ENCODE data around the gene FAM219A. TPM values are rescaled to one million over a fixed set of nuclear protein-coding genes. Genes with fewer than 3 reads are reported as not detected.

FAM219A gene
- polyA plus RNA-seq, 1 donor: 8.6 TPM

- Histone ChIP-seq H3K36me3 (ENCODE audit: control insufficient read depth, insufficient read depth, low read length) (no peaks in the 10 kb centered on the region), H3K4me1 (ENCODE audit: control insufficient read depth, insufficient read depth, low read length) (peaks cover 19% of the 10 kb centered on the region), H3K27me3 (ENCODE audit: control insufficient read depth, insufficient read depth, low read length) (peaks cover 7% of the 10 kb centered on the region), H3K9me3 (ENCODE audit: control insufficient read depth, low read depth, low read length) (no peaks in the 10 kb centered on the region), H3K4me3 (ENCODE audit: low read length) (no peak overlapping the region), H3K27ac (ENCODE audit: low read length) (no peak overlapping the region)
- WGBS (ENCODE audit: insufficient coverage, low lambda C conversion rate): no CpG with 5 or more reads among the region's 6 CpGs
- no peak for DNase-seq
Observed at GRCh38 chr9:34385561-34386230, 72.7 kb downstream of the FAM219A start.

GRCh38 chr9:34384368-34385165 is 73.8 kb downstream of the FAM219A start:
- DNase-seq: peak in 1 of 2 donors; percentile 37
- H3K4me1 ChIP-seq (ENCODE audit: control insufficient read depth, insufficient read depth, low read length): peaks cover 29% of the 10 kb centered on the region
- no peak overlapping the region for H3K4me3 ChIP-seq (ENCODE audit: low read length)
- H3K27me3 ChIP-seq (ENCODE audit: control insufficient read depth, insufficient read depth, low read length): peaks cover 9% of the 10 kb centered on the region
- 100% methylated on average over 1 of the region's 7 CpGs for WGBS (ENCODE audit: insufficient coverage, low lambda C conversion rate)
- H3K27ac ChIP-seq (ENCODE audit: low read length): no peak overlapping the region
- no peaks in the 10 kb centered on the region for H3K36me3 ChIP-seq (ENCODE audit: control insufficient read depth, insufficient read depth, low read length)
- H3K9me3 ChIP-seq (ENCODE audit: control insufficient read depth, low read depth, low read length): no peaks in the 10 kb centered on the region

- Histone ChIP-seq H3K36me3 (ENCODE audit: control insufficient read depth, insufficient read depth, low read length) (no peaks in the 10 kb centered on the region), H3K4me1 (ENCODE audit: control insufficient read depth, insufficient read depth, low read length) (peaks cover 30% of the 10 kb centered on the region), H3K9me3 (ENCODE audit: control insufficient read depth, low read depth, low read length) (no peaks in the 10 kb centered on the region), H3K4me3 (ENCODE audit: low read length) (no peak overlapping the region), H3K27ac (ENCODE audit: low read length) (no peak overlapping the region), H3K27me3 (ENCODE audit: control insufficient read depth, insufficient read depth, low read length) (peaks cover 13% of the 10 kb centered on the region)
- 83% methylated on average over 1 of the region's 4 CpGs for WGBS (ENCODE audit: insufficient coverage, low lambda C conversion rate)
- no peak for DNase-seq
Observed at GRCh38 chr9:34383904-34384303, 74.5 kb downstream of the FAM219A start.

GRCh38 chr9:34382879-34383278 is 75.5 kb downstream of the FAM219A start:
- H3K4me1 ChIP-seq (ENCODE audit: control insufficient read depth, insufficient read depth, low read length): peaks cover 30% of the 10 kb centered on the region
- H3K27ac ChIP-seq (ENCODE audit: low read length): no peak overlapping the region
- peaks cover 13% of the 10 kb centered on the region for H3K27me3 ChIP-seq (ENCODE audit: control insufficient read depth, insufficient read depth, low read length)
- H3K36me3 ChIP-seq (ENCODE audit: control insufficient read depth, insufficient read depth, low read length): no peaks in the 10 kb centered on the region
- no peak for DNase-seq
- no peaks in the 10 kb centered on the region for H3K9me3 ChIP-seq (ENCODE audit: control insufficient read depth, low read depth, low read length)
- no peak overlapping the region for H3K4me3 ChIP-seq (ENCODE audit: low read length)
- 100% methylated on average over 1 of the region's 3 CpGs for WGBS (ENCODE audit: insufficient coverage, low lambda C conversion rate)

- no peaks in the 10 kb centered on the region for H3K9me3 ChIP-seq (ENCODE audit: control insufficient read depth, low read depth, low read length)
- H3K4me3 ChIP-seq (ENCODE audit: low read length): no peak overlapping the region
- no peak for DNase-seq
- peaks cover 13% of the 10 kb centered on the region for H3K27me3 ChIP-seq (ENCODE audit: control insufficient read depth, insufficient read depth, low read length)
- no CpG with 5 or more reads among the region's 5 CpGs for WGBS (ENCODE audit: insufficient coverage, low lambda C conversion rate)
- no peaks in the 10 kb centered on the region for H3K36me3 ChIP-seq (ENCODE audit: control insufficient read depth, insufficient read depth, low read length)
- peaks cover 30% of the 10 kb centered on the region for H3K4me1 ChIP-seq (ENCODE audit: control insufficient read depth, insufficient read depth, low read length)
- no peak overlapping the region for H3K27ac ChIP-seq (ENCODE audit: low read length)
Observed at GRCh38 chr9:34382054-34382453, 76.3 kb downstream of the FAM219A start.

GRCh38 chr9:34381323-34381722 is 77.0 kb downstream of the FAM219A start:
- Histone ChIP-seq H3K4me1 (ENCODE audit: control insufficient read depth, insufficient read depth, low read length) (peaks cover 30% of the 10 kb centered on the region), H3K27me3 (ENCODE audit: control insufficient read depth, insufficient read depth, low read length) (peaks cover 13% of the 10 kb centered on the region), H3K9me3 (ENCODE audit: control insufficient read depth, low read depth, low read length) (no peaks in the 10 kb centered on the region), H3K27ac (ENCODE audit: low read length) (peak overlapping the region; percentile 56), H3K36me3 (ENCODE audit: control insufficient read depth, insufficient read depth, low read length) (no peaks in the 10 kb centered on the region), H3K4me3 (ENCODE audit: low read length) (peak overlapping the region; percentile 56)
- peak; percentile 51 to 68 for DNase-seq
- WGBS (ENCODE audit: insufficient coverage, low lambda C conversion rate): no CpG with 5 or more reads among the region's 17 CpGs

- Histone ChIP-seq H3K4me3 (ENCODE audit: low read length) (peak overlapping the region; percentile 56), H3K27me3 (ENCODE audit: control insufficient read depth, insufficient read depth, low read length) (peaks cover 13% of the 10 kb centered on the region), H3K36me3 (ENCODE audit: control insufficient read depth, insufficient read depth, low read length) (no peaks in the 10 kb centered on the region), H3K9me3 (ENCODE audit: control insufficient read depth, low read depth, low read length) (no peaks in the 10 kb centered on the region), H3K27ac (ENCODE audit: low read length) (peak overlapping the region; percentile 61), H3K4me1 (ENCODE audit: control insufficient read depth, insufficient read depth, low read length) (peaks cover 30% of the 10 kb centered on the region)
- no CpG with 5 or more reads among the region's 59 CpGs for WGBS (ENCODE audit: insufficient coverage, low lambda C conversion rate)
- peak; percentile 73 to 88 for DNase-seq
Observed at GRCh38 chr9:34380511-34381315, 77.7 kb downstream of the FAM219A start.

DNA sequence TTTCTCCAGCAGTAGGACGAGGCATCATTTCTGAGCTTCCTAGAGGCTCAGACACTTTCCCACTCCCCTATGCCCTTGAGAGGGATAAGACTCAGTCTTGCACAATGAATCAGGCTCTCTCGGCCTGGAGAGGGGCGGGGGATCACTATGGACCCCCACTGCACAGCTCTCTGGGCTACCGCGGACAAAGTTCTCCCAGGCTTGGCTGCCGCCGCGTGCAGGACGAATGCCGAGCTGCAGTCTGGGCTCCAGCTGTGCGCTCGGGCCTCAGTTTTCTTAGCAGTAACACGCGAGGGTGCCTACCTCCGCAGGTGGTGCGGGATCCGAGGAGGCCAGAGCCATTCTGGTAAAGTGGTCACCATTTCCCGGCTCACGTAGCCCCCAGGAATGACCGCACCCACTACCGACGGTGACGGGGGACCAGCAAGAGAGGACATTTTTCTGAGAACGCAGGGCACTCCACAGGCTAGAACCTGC is 78.3 kb downstream of the FAM219A start:
- Histone ChIP-seq H3K4me3 (ENCODE audit: low read length) (peak overlapping the region; percentile 45), H3K9me3 (ENCODE audit: control insufficient read depth, low read depth, low read length) (no peaks in the 10 kb centered on the region), H3K27ac (ENCODE audit: low read length) (peak overlapping the region; percentile 61), H3K36me3 (ENCODE audit: control insufficient read depth, insufficient read depth, low read length) (no peaks in the 10 kb centered on the region), H3K4me1 (ENCODE audit: control insufficient read depth, insufficient read depth, low read length) (peaks cover 35% of the 10 kb centered on the region), H3K27me3 (ENCODE audit: control insufficient read depth, insufficient read depth, low read length) (peaks cover 13% of the 10 kb centered on the region)
- WGBS (ENCODE audit: insufficient coverage, low lambda C conversion rate): no CpG with 5 or more reads among the region's 24 CpGs
- peak in 1 of 2 donors; percentile 53 for DNase-seq

DNA sequence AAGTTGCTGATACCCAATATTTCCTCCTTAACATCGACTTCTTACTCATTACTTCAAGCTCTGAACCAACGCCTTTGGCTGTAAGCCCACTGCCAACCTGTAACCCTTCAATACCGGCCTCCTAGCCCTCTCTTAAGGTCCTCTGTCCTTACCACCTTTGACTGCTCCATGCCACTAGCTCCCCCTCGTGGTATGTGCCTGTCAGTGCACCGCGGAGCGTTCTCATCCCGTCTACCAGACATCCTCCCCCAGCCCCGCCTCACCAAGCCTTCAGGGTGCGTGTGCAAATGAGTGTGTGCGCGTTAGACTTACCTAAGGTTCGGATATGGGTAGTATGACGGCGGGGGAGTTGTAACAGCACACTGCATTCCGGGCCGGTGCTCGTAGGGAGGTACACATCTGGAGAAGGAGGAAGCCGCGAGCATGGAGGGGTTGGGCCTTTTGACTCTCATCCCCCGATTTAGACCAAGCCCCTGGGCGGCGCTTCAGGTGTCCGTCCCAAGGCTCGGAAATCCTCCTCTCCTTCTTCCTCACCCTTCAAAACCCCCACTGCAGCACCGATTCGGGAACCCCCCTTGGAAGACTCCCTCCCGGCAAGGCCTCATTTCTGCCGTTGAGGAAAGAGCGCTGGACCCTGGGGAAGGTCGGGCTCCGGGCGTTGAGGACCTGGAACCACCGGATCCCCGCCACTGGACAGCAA is 78.9 kb downstream of the FAM219A start:
- peak; percentile 84 to 87 for DNase-seq
- peaks cover 13% of the 10 kb centered on the region for H3K27me3 ChIP-seq (ENCODE audit: control insufficient read depth, insufficient read depth, low read length)
- 0% methylated on average over 3 of the region's 35 CpGs for WGBS (ENCODE audit: insufficient coverage, low lambda C conversion rate)
- H3K36me3 ChIP-seq (ENCODE audit: control insufficient read depth, insufficient read depth, low read length): no peaks in the 10 kb centered on the region
- peak overlapping the region; percentile 61 for H3K27ac ChIP-seq (ENCODE audit: low read length)
- peak overlapping the region; percentile 45 for H3K4me3 ChIP-seq (ENCODE audit: low read length)
- no peaks in the 10 kb centered on the region for H3K9me3 ChIP-seq (ENCODE audit: control insufficient read depth, low read depth, low read length)
- H3K4me1 ChIP-seq (ENCODE audit: control insufficient read depth, insufficient read depth, low read length): peaks cover 35% of the 10 kb centered on the region

Data from large intestine (tissue), 3 donors.